Liver (tissue), 9 donors: ENCODE measurements around the gene SIK3. TPM values are rescaled to one million over a fixed set of nuclear protein-coding genes. Genes with fewer than 3 reads are reported as not detected.

Experiments used
- DNase-seq: peaks from one replicate; pipeline ENCODE4 v3.0.0-alpha.2; 2017; ENCODE audit warnings: low spot score
- H3K27ac ChIP-seq, 2 donors: one replicate each; pipeline ENCODE4 v1.7.0; 2013; ENCODE audit warnings: inconsistent platforms in 2 of 2, low read length in 2 of 2, control low read depth in 1 of 2, low read depth in 1 of 2, mild to moderate bottlenecking in 1 of 2
- H3K27me3 ChIP-seq, 4 donors: one replicate each; pipeline versions ENCODE4 v1.6.1 to v1.7.0; 2013; ENCODE audit warnings: low read length in 3 of 4, inconsistent platforms in 1 of 4, mild to moderate bottlenecking in 1 of 4, moderate library complexity in 1 of 4; ENCODE audit not compliant: control insufficient read depth in 4 of 4, insufficient read depth in 4 of 4
- H3K36me3 ChIP-seq, 4 donors: one replicate each; pipeline versions ENCODE4 v1.6.1 to v1.7.0; 2013; ENCODE audit warnings: low read length in 3 of 4, mild to moderate bottlenecking in 3 of 4, low read depth in 1 of 4, moderate library complexity in 1 of 4; ENCODE audit not compliant: control insufficient read depth in 4 of 4, insufficient read depth in 3 of 4
- H3K4me1 ChIP-seq, 4 donors: one replicate each; pipeline versions ENCODE4 v1.6.1 to v1.7.0; 2013; ENCODE audit warnings: low read length in 3 of 4, mild to moderate bottlenecking in 3 of 4, moderate library complexity in 1 of 4; ENCODE audit not compliant: control insufficient read depth in 4 of 4, insufficient read depth in 4 of 4
- H3K4me3 ChIP-seq, 3 donors: one replicate each; pipeline versions ENCODE4 v1.6.1 to v1.7.0; 2013; ENCODE audit warnings: low read length in 3 of 3, control low read depth in 1 of 3, low read depth in 1 of 3, mild to moderate bottlenecking in 1 of 3
- H3K9ac ChIP-seq, 2 donors: one replicate each; pipeline ENCODE4 v1.7.0; 2013; ENCODE audit warnings: low read length in 2 of 2, mild to moderate bottlenecking in 2 of 2, moderate library complexity in 2 of 2, control low read depth in 1 of 2, low read depth in 1 of 2
- H3K9me3 ChIP-seq, 4 donors: one replicate each; pipeline versions ENCODE4 v1.6.1 to v1.7.0; 2013; ENCODE audit warnings: low read length in 3 of 4; ENCODE audit not compliant: control insufficient read depth in 4 of 4
- ATF3 ChIP-seq: IDR thresholded peaks from 2 replicates; pipeline ENCODE4 v1.6.1; 2016; ENCODE audit warnings: antibody characterized with exemption
- CTCF ChIP-seq: fragments of 150-350 bp; IDR thresholded peaks from 2 replicates; pipeline ENCODE4 v1.5.1; 2017; ENCODE audit warnings: improper control_type of control experiment, low read depth, low read length; ENCODE audit not compliant: missing input control
- EGR1 ChIP-seq, 2 donors: IDR thresholded peaks; 2 replicates each; pipeline ENCODE4 v1.6.1; 2016 to 2018; ENCODE audit warnings: antibody characterized with exemption in 2 of 2, low read depth in 2 of 2
- FOXA1 ChIP-seq: IDR thresholded peaks from 2 replicates; pipeline ENCODE4 v1.6.1; 2016; ENCODE audit warnings: antibody characterized with exemption
- FOXA2 ChIP-seq: IDR thresholded peaks from 2 replicates; pipeline ENCODE4 v1.6.1; 2016; ENCODE audit warnings: antibody characterized with exemption
- GABPA ChIP-seq, 2 donors: IDR thresholded peaks in 1 of 2; conservative IDR thresholded peaks in 1 of 2; 2 replicates each; pipeline ENCODE4 v1.6.1; 2016; ENCODE audit warnings: antibody characterized with exemption in 2 of 2, mild to moderate bottlenecking in 1 of 2, moderate library complexity in 1 of 2
- HNF4A ChIP-seq, 2 donors: conservative IDR thresholded peaks; 2 replicates each; pipeline ENCODE4 v1.6.1; 2016; ENCODE audit warnings: antibody characterized with exemption in 2 of 2, mild to moderate bottlenecking in 2 of 2
- HNF4G ChIP-seq: IDR thresholded peaks from 2 replicates; pipeline ENCODE4 v1.6.1; 2016; ENCODE audit warnings: antibody characterized with exemption
- JUND ChIP-seq, 2 donors: IDR thresholded peaks; 2 replicates each; pipeline ENCODE4 v1.6.1; 2016; ENCODE audit warnings: antibody characterized with exemption in 2 of 2
- MAX ChIP-seq: IDR thresholded peaks from 2 replicates; pipeline ENCODE4 v1.6.1; 2016; ENCODE audit warnings: antibody characterized with exemption
- NR2F2 ChIP-seq: IDR thresholded peaks from 2 replicates; pipeline ENCODE4 v1.6.1; 2016; ENCODE audit warnings: antibody characterized with exemption
- RAD21 ChIP-seq, 2 donors: IDR thresholded peaks; 2 replicates each; pipeline ENCODE4 v1.6.1; 2016; ENCODE audit warnings: antibody characterized with exemption in 2 of 2, mild to moderate bottlenecking in 2 of 2
- REST ChIP-seq: IDR thresholded peaks from 2 replicates; pipeline ENCODE4 v1.6.1; 2016; ENCODE audit warnings: antibody characterized with exemption, mild to moderate bottlenecking
- RXRA ChIP-seq, 2 donors: IDR thresholded peaks; 2 replicates each; pipeline ENCODE4 v1.6.1; 2017 to 2018; ENCODE audit warnings: antibody characterized with exemption in 2 of 2, mild to moderate bottlenecking in 1 of 2
- SP1 ChIP-seq: IDR thresholded peaks from 2 replicates; pipeline ENCODE4 v1.6.1; 2018; ENCODE audit warnings: antibody characterized with exemption, mild to moderate bottlenecking
- YY1 ChIP-seq: IDR thresholded peaks from 2 replicates; pipeline ENCODE4 v1.6.1; 2016; ENCODE audit warnings: antibody characterized with exemption, mild to moderate bottlenecking
- ZBTB33 ChIP-seq: IDR thresholded peaks from 2 replicates; pipeline ENCODE4 v1.6.1; 2016; ENCODE audit warnings: antibody characterized with exemption
- WGBS: extraction: QIAGEN DNeasy Blood & Tissue Kit; methylation state at CpG from one replicate; pipeline ENCODE4 v1.1.7; 2013; 5-methylcytosine and 5-hydroxymethylcytosine counted together
- polyA plus RNA-seq, 2 donors: library from polyadenylated mRNA; stranded (reverse) in 1 of 2; unstranded in 1 of 2; fragments of 200-250 nt in 1 of 2; fragments of >200 nt in 1 of 2; fragmentation: Nextera tagmentation in 1 of 2; extraction: Ambion mirVana in 1 of 2; gene quantifications; one replicate each; pipeline versions ENCODE4 v1.2.1 to v1.2.3, GENCODE V29; 2013 to 2015
- total RNA-seq, 2 donors: library from RNA; depleted of rRNA; stranded (reverse); fragments of >200 nt; gene quantifications; one replicate each; pipeline ENCODE4 v1.2.3, GENCODE V29; 2014
- donor health status: healthy.
- donor health status: healthy.
- donor health status: healthy.
- donor health status: healthy.
- donor health status: healthy.

SIK3 gene
- total and polyA plus RNA-seq, 4 donors = 6.9 to 52.4 (median 14.4) TPM

- no peak for TF ChIP-seq RXRA (IDR thresholded peaks at IDR 0.05)
- no peak for TF ChIP-seq JUND (IDR thresholded peaks at IDR 0.05)
Observed at GRCh38 chr11:116928845-116929244, 169.4 kb downstream of the SIK3 start (continued).

GRCh38 chr11:116928102-116928777 is 170.0 kb downstream of the SIK3 start:
- Histone ChIP-seq H3K27me3 (no peaks in the 10 kb centered on the region), H3K27ac (no peak overlapping the region), H3K9me3 (no peaks in the 10 kb centered on the region), H3K9ac (no peak overlapping the region), H3K4me3 (no peak overlapping the region), H3K4me1 (peaks cover 6 to 38% (median 22%) of the 10 kb centered on the region in 4 donors), H3K36me3 (peaks cover 2 to 12% (median 7%) of the 10 kb centered on the region in 4 donors)
- TF ChIP-seq MAX (no peak), CTCF (no peak), HNF4G (no peak), YY1 (no peak), ZBTB33 (no peak), HNF4A (conservative IDR thresholded peaks at IDR 0.05) (no peak), FOXA1 (no peak), JUND (IDR thresholded peaks at IDR 0.05) (no peak), NR2F2 (no peak), FOXA2 (no peak), REST (no peak), EGR1 (IDR thresholded peaks at IDR 0.05; ENCODE audit: low read depth in 2 of 2) (no peak), SP1 (no peak), ATF3 (no peak), RAD21 (IDR thresholded peaks at IDR 0.05) (no peak), GABPA (IDR thresholded peaks at IDR 0.05 in 1 of 2, conservative IDR thresholded peaks at IDR 0.05 in 1 of 2) (no peak), RXRA (IDR thresholded peaks at IDR 0.05) (no peak)
- WGBS = 86% methylated on average over 1 of the region's 1 CpG
- DNase-seq = no peak
